Effector memory CD8-positive, alpha-beta T cell (primary cell): ENCODE results near the gene SRC.

Experiments
- ATAC-seq: fragments of 150-1000 bp; cut with Tn5 transposase; replicated peaks from 2 replicates; pipeline ENCODE4 v1.10.0; 2021; ENCODE audit warnings: mild to moderate bottlenecking, moderate library complexity
- DNase-seq, 3 experiments: peaks; one replicate each; pipeline ENCODE4 v3.0.0; 2021
- H3K27ac Mint-ChIP-seq, 2 donors: one replicate each; pipeline ENCODE4 v1.8.0; 2022; ENCODE audit warnings: mild to moderate bottlenecking in 2 of 2, mixed read lengths in 2 of 2, moderate library complexity in 2 of 2
- H3K27me3 Mint-ChIP-seq, 2 donors: one replicate each; pipeline ENCODE4 v1.8.0; 2022; ENCODE audit warnings: mixed read lengths in 2 of 2
- H3K36me3 Mint-ChIP-seq: one replicate; pipeline ENCODE4 v1.8.0; 2022; ENCODE audit warnings: mild to moderate bottlenecking, moderate library complexity, mixed read lengths; ENCODE audit not compliant: insufficient read depth
- H3K4me1 Mint-ChIP-seq, 2 donors: one replicate each; pipeline ENCODE4 v1.8.0; 2022; ENCODE audit warnings: low read depth in 2 of 2, mixed read lengths in 2 of 2
- H3K4me3 Mint-ChIP-seq, 2 donors: one replicate each; pipeline ENCODE4 v1.8.0; 2022; ENCODE audit warnings: mild to moderate bottlenecking in 2 of 2, mixed read lengths in 2 of 2, moderate library complexity in 2 of 2
- H3K9me3 Mint-ChIP-seq, 2 donors: one replicate each; pipeline ENCODE4 v1.8.0; 2022; ENCODE audit warnings: mixed read lengths in 2 of 2

SRC gene

DNA sequence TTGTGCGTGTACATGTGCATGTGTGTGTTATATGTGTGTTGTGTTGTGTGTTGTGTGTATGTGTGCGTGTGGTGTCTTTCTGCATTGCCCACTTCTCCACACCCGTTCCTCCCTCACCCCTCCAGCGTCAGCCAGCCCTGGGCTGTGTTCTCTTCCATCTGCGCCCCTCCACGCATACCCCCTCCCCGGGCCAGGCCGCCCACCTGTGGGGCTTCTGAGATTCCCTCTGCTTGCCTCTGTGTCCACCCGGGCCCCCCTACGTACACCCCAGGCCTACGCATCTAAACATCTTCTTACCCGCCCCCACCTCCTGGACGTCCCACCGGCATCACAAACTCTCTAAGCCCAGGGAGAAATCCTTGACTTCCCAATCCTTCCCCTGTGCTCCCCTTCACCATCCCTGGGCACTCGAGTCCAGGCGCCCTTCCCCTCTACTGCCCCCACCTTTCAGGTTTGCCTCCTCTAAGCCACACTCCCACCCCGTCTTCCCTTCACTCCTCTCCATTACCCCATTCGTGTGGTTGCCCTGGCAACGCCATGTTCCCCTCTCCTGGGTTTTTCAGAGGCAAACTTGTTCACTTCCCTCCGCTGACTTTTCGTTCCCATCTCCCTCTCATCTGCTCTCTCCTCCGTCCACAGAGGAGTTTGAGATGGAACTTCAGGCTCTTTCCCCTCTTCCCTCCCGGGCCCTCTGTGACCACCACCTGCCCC lies 93.4 kb downstream of the SRC start:
- H3K9me3 Mint-ChIP-seq = no peaks in the 10 kb centered on the region

DNA sequence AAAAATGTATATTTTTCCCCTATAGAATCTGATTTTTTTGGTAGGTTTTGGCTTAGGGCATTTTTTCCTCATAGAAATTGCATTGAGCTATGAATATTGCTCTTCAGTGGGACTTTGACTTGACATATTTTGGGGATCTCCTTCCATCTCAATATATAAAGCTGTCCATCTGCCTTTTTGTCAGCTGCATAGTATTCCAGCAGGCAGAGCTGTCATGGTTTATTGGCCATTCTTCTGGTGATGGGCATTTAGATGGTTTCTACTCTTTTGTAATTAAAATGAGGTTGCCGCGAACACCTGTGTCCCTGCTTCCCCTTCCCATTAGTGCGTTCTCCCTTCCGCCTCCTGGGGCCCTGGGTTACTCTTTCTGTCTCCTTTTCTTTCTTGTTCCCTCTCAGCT lies 95.1 kb downstream of the SRC start:
- Mint-ChIP-seq H3K9me3 (no peaks in the 10 kb centered on the region), H3K4me3 (no peak overlapping the region)
- ATAC-seq = no peak

More for the DNA sequence above, 93.4 kb downstream of the SRC start:
- DNase-seq (no peak), ATAC-seq (no peak)
- H3K4me3 Mint-ChIP-seq = no peak overlapping the region
- no peak overlapping the region for H3K27ac Mint-ChIP-seq
- no peaks in the 10 kb centered on the region for H3K4me1 Mint-ChIP-seq
- peaks cover 6 to 16% of the 10 kb centered on the region in 2 donors for H3K27me3 Mint-ChIP-seq
- no peaks in the 10 kb centered on the region for H3K36me3 Mint-ChIP-seq

GRCh38 chr20:37442547-37442946 lies 96.6 kb downstream of the SRC start:
- no peak overlapping the region for H3K4me3 Mint-ChIP-seq
- peaks cover 6 to 16% of the 10 kb centered on the region in 2 donors for H3K27me3 Mint-ChIP-seq
- no peak overlapping the region for H3K27ac Mint-ChIP-seq
- H3K36me3 Mint-ChIP-seq = no peaks in the 10 kb centered on the region
- H3K9me3 Mint-ChIP-seq = no peaks in the 10 kb centered on the region
- no peak for DNase-seq
- ATAC-seq = no peak
- H3K4me1 Mint-ChIP-seq = no peaks in the 10 kb centered on the region

More for the DNA sequence above, 95.1 kb downstream of the SRC start:
- no peaks in the 10 kb centered on the region for H3K4me1 Mint-ChIP-seq
- no peaks in the 10 kb centered on the region for H3K36me3 Mint-ChIP-seq
- DNase-seq = no peak
- peaks cover 6 to 16% of the 10 kb centered on the region in 2 donors for H3K27me3 Mint-ChIP-seq
- H3K27ac Mint-ChIP-seq = no peak overlapping the region

- Mint-ChIP-seq H3K4me3 (no peak overlapping the region), H3K27ac (no peak overlapping the region), H3K9me3 (no peaks in the 10 kb centered on the region), H3K27me3 (peaks cover 6 to 16% of the 10 kb centered on the region in 2 donors), H3K36me3 (no peaks in the 10 kb centered on the region), H3K4me1 (no peaks in the 10 kb centered on the region)
- DNase-seq (no peak), ATAC-seq (no peak)
Observed at GRCh38 chr20:37442986-37443385, 97.0 kb downstream of the SRC start.

- ATAC-seq (no peak), DNase-seq (no peak)
- no peaks in the 10 kb centered on the region for H3K4me1 Mint-ChIP-seq
- no peak overlapping the region for H3K4me3 Mint-ChIP-seq
- H3K36me3 Mint-ChIP-seq = no peaks in the 10 kb centered on the region
- no peak overlapping the region for H3K27ac Mint-ChIP-seq
- H3K9me3 Mint-ChIP-seq = no peaks in the 10 kb centered on the region
- H3K27me3 Mint-ChIP-seq = peaks cover 6 to 16% of the 10 kb centered on the region in 2 donors
Observed at GRCh38 chr20:37443596-37443995, 97.7 kb downstream of the SRC start.

- no peaks in the 10 kb centered on the region for H3K4me1 Mint-ChIP-seq
- no peak overlapping the region for H3K27ac Mint-ChIP-seq
- no peak overlapping the region for H3K4me3 Mint-ChIP-seq
Observed at GRCh38 chr20:37445041-37445440, 99.1 kb downstream of the SRC start.

GRCh38 chr20:37446286-37447032 lies 100.5 kb downstream of the SRC start:
- Mint-ChIP-seq H3K4me3 (no peak overlapping the region), H3K9me3 (no peaks in the 10 kb centered on the region), H3K27me3 (no peaks in the 10 kb centered on the region), H3K4me1 (no peaks in the 10 kb centered on the region), H3K27ac (no peak overlapping the region), H3K36me3 (no peaks in the 10 kb centered on the region)
- DNase-seq (no peak), ATAC-seq (no peak)

More at GRCh38 chr20:37445041-37445440, 99.1 kb downstream of the SRC start:
- ATAC-seq (no peak), DNase-seq (no peak)
- Mint-ChIP-seq H3K9me3 (no peaks in the 10 kb centered on the region), H3K27me3 (peaks cover 0 to 4% of the 10 kb centered on the region in 2 donors), H3K36me3 (no peaks in the 10 kb centered on the region)

DNA sequence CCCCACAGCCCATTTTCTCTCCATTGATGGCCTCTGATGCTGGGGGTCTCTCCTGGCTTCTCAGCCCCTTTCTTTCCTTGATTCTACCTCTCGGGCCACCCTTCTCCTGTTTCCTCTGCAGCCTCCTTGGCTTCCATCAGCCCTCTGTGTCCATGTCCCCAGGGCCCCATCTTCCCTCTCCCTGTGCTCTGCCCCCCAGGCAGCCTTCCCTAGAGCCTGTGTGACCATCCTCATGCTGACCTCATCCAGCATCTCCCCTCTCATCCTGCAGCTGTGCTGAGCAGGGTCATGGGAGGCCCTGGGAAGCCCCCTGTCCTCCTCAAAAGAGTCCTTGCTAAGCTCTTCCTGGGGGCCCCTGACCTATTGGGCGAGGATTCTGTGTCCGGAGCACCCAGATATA lies 101.7 kb downstream of the SRC start:
- no peak for DNase-seq
- no peaks in the 10 kb centered on the region for H3K36me3 Mint-ChIP-seq
- peak overlapping the region in 1 of 2 donors; percentile 26 for H3K27ac Mint-ChIP-seq

GRCh38 chr20:37449276-37449675 lies 103.3 kb downstream of the SRC start:
- no peaks in the 10 kb centered on the region for H3K4me1 Mint-ChIP-seq
- no peaks in the 10 kb centered on the region for H3K9me3 Mint-ChIP-seq
- ATAC-seq (no peak), DNase-seq (no peak)
- no peak overlapping the region for H3K27ac Mint-ChIP-seq
- peaks cover 12 to 13% of the 10 kb centered on the region in 2 donors for H3K27me3 Mint-ChIP-seq
- H3K36me3 Mint-ChIP-seq = no peaks in the 10 kb centered on the region
- H3K4me3 Mint-ChIP-seq = no peak overlapping the region

More for the DNA sequence above, 101.7 kb downstream of the SRC start:
- H3K4me1 Mint-ChIP-seq = no peaks in the 10 kb centered on the region
- H3K27me3 Mint-ChIP-seq = no peaks in the 10 kb centered on the region
- no peak for ATAC-seq
- no peaks in the 10 kb centered on the region for H3K9me3 Mint-ChIP-seq
- H3K4me3 Mint-ChIP-seq = no peak overlapping the region

DNA sequence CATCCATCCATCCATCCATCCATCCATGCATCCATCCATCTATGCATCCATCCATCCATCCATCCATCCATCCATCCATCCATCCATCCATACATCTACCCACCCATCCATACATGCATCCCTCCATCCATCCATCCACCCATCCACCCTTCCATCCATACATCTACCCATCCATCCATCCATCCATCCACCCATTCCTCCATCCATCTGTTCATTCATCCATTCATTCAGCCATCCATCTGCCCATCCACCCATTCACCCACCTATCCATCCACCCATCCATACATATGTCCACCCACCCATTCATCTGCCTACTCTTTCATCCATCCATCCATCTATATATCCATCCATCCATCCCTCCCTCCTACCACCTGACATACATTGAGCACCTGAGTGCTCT lies 104.4 kb downstream of the SRC start:
- Mint-ChIP-seq H3K4me1 (no peaks in the 10 kb centered on the region), H3K27me3 (peaks cover 13 to 15% of the 10 kb centered on the region in 2 donors), H3K4me3 (no peak overlapping the region), H3K27ac (no peak overlapping the region), H3K9me3 (no peaks in the 10 kb centered on the region), H3K36me3 (no peaks in the 10 kb centered on the region)
- DNase-seq (no peak), ATAC-seq (no peak)

GRCh38 chr20:37451616-37452015 lies 105.7 kb downstream of the SRC start:
- Mint-ChIP-seq H3K4me1 (no peaks in the 10 kb centered on the region), H3K27ac (no peak overlapping the region), H3K9me3 (no peaks in the 10 kb centered on the region), H3K27me3 (peaks cover 13 to 15% of the 10 kb centered on the region in 2 donors), H3K4me3 (no peak overlapping the region), H3K36me3 (no peaks in the 10 kb centered on the region)
- DNase-seq = no peak
- no peak for ATAC-seq

DNA sequence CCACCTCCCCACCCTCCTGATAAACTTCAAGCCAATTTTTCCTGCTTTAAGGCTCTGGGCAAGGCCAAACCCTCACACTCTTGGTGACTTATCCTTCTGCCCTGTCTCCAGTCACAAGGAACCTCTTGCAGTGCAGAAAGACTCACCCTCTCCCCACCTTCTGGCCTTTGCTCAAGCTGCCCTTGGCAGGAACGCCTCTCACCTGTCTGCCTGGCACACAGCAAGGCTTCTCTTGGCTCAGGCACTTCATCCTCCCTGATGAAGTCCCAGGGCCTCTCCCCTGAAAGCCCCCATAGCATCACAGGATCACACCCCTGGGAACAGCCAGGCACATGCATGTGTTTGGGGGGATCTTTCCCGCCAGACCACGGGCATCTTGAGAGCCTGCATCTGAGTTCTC lies 106.3 kb downstream of the SRC start:
- H3K27ac Mint-ChIP-seq = no peak overlapping the region
- H3K36me3 Mint-ChIP-seq = no peaks in the 10 kb centered on the region
- no peaks in the 10 kb centered on the region for H3K4me1 Mint-ChIP-seq
- H3K9me3 Mint-ChIP-seq = no peaks in the 10 kb centered on the region
- ATAC-seq (no peak), DNase-seq (no peak)
- peaks cover 13 to 15% of the 10 kb centered on the region in 2 donors for H3K27me3 Mint-ChIP-seq
- H3K4me3 Mint-ChIP-seq = no peak overlapping the region

DNA sequence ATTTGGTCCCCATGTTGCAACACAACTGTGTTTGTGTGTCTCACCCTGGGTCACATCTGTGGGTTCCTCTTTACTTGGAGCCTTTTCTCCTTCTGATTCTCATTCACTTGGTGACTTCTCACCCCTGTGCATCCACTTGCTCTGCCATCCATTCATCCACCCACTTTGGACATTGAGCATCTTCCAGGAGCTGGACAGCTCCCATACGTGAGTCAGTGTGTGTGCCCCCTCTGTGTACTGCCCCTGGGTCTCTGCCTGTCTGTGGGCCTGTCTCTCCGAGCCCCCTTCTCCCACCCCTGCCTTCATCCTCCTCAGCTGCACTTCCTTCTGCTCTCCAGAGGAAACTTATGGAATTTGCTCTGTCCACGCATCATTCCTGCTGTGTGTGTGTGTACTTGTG lies 107.3 kb downstream of the SRC start:
- no peaks in the 10 kb centered on the region for H3K9me3 Mint-ChIP-seq
- no peak overlapping the region for H3K27ac Mint-ChIP-seq
- DNase-seq (no peak), ATAC-seq (no peak)
- H3K27me3 Mint-ChIP-seq = peaks cover 13 to 15% of the 10 kb centered on the region in 2 donors
- H3K36me3 Mint-ChIP-seq = peaks cover 3% of the 10 kb centered on the region
- no peaks in the 10 kb centered on the region for H3K4me1 Mint-ChIP-seq
- no peak overlapping the region for H3K4me3 Mint-ChIP-seq

- Mint-ChIP-seq H3K4me1 (no peaks in the 10 kb centered on the region), H3K27me3 (peaks cover 13 to 15% of the 10 kb centered on the region in 2 donors), H3K4me3 (no peak overlapping the region), H3K9me3 (no peaks in the 10 kb centered on the region), H3K27ac (no peak overlapping the region), H3K36me3 (peaks cover 3% of the 10 kb centered on the region)
- DNase-seq (no peak), ATAC-seq (no peak)
Observed at GRCh38 chr20:37453836-37454235, 107.9 kb downstream of the SRC start.
